Measurements from ENCODE around the gene ASRGL1.

The ASRGL1 gene

GRCh38 chr11:62418136-62418535 is 80.9 kb downstream of the ASRGL1 start:
- TF ChIP-seq CTCF (IDR thresholded peaks at IDR 0.05; ENCODE audit: insufficient read depth, low read depth, low read length, missing control alignments): no peak
- no peak overlapping the region for H3K4me3 ChIP-seq (ENCODE audit: low read depth, low read length)
- DNase-seq (ENCODE audit: low read depth): no peak

- DNase-seq (ENCODE audit: low read depth): no peak
- no peak for TF ChIP-seq CTCF (IDR thresholded peaks at IDR 0.05; ENCODE audit: insufficient read depth, low read depth, low read length, missing control alignments)
These were observed 81.5 kb downstream of the ASRGL1 start, which contains the start of gene SCGB1A1 for GRCh38 chr11:62418733-62419132. Gene SCGB1A1, plus strand, starts transcription at chr11:62419033. Its CDS starts 63 bp downstream, at chr11:62419096.

GRCh38 chr11:62419314-62419929 is 82.2 kb downstream of the ASRGL1 start:
- no peak for TF ChIP-seq CTCF (IDR thresholded peaks at IDR 0.05; ENCODE audit: insufficient read depth, low read depth, low read length, missing control alignments)

More at GRCh38 chr11:62418733-62419132, 81.5 kb downstream of the ASRGL1 start, which contains the start of gene SCGB1A1:
- no peak within 1 kb of the TSS for H3K4me3 ChIP-seq (ENCODE audit: low read depth, low read length)

GRCh38 chr11:62419943-62420342 is 82.7 kb downstream of the ASRGL1 start:
- no peak for TF ChIP-seq CTCF (IDR thresholded peaks at IDR 0.05; ENCODE audit: insufficient read depth, low read depth, low read length, missing control alignments)
- H3K4me3 ChIP-seq (ENCODE audit: low read depth, low read length): no peak overlapping the region
- DNase-seq (ENCODE audit: low read depth): no peak

More at GRCh38 chr11:62419314-62419929, 82.2 kb downstream of the ASRGL1 start:
- no peak for DNase-seq (ENCODE audit: low read depth)
- H3K4me3 ChIP-seq (ENCODE audit: low read depth, low read length): no peak overlapping the region

GRCh38 chr11:62420882-62421281 is 83.6 kb downstream of the ASRGL1 start:
- DNase-seq (ENCODE audit: low read depth): no peak
- no peak for TF ChIP-seq CTCF (IDR thresholded peaks at IDR 0.05; ENCODE audit: insufficient read depth, low read depth, low read length, missing control alignments)
- H3K4me3 ChIP-seq (ENCODE audit: low read depth, low read length): no peak overlapping the region

- no peak for DNase-seq (ENCODE audit: low read depth)
- no peak for TF ChIP-seq CTCF (IDR thresholded peaks at IDR 0.05; ENCODE audit: insufficient read depth, low read depth, low read length, missing control alignments)
- no peak overlapping the region for H3K4me3 ChIP-seq (ENCODE audit: low read depth, low read length)
These were observed 84.7 kb downstream of the ASRGL1 start for GRCh38 chr11:62421996-62422395.

- TF ChIP-seq CTCF (IDR thresholded peaks at IDR 0.05; ENCODE audit: insufficient read depth, low read depth, low read length, missing control alignments): no peak
- no peak for DNase-seq (ENCODE audit: low read depth)
- no peak overlapping the region for H3K4me3 ChIP-seq (ENCODE audit: low read depth, low read length)
These were observed 85.8 kb downstream of the ASRGL1 start for GRCh38 chr11:62423012-62423411.
